HG02938 (cell line): ENCODE data around the gene TEC.

Experiments
- ATAC-seq: cut with Tn5 transposase; IDR thresholded peaks from one replicate; pipeline ENCODE4 v1.9.1; 2021; ENCODE audit warnings: mild to moderate bottlenecking, moderate library complexity; ENCODE audit not compliant: unreplicated experiment

TEC gene

GRCh38 chr4:48127682-48128404 is 141.8 kb downstream of the TEC start:
- peak; percentile 92 for ATAC-seq

- ATAC-seq, result no peak
Measured at GRCh38 chr4:48127231-48127630, 142.4 kb downstream of the TEC start.

- no peak for ATAC-seq
Measured at GRCh38 chr4:48126621-48127020, 143.0 kb downstream of the TEC start.

- ATAC-seq, result no peak
Measured at GRCh38 chr4:48124870-48125269, 144.8 kb downstream of the TEC start.

- no peak for ATAC-seq
Measured at GRCh38 chr4:48122756-48123155, 146.9 kb downstream of the TEC start.

GRCh38 chr4:48121180-48121579 is 148.5 kb downstream of the TEC start:
- ATAC-seq, result no peak

GRCh38 chr4:48120132-48120531 is 149.5 kb downstream of the TEC start:
- ATAC-seq, result no peak

- no peak for ATAC-seq
Measured at GRCh38 chr4:48119646-48120045, 150.0 kb downstream of the TEC start.

GRCh38 chr4:48118081-48118480 is 151.6 kb downstream of the TEC start:
- ATAC-seq, result no peak

GRCh38 chr4:48116582-48116981 is 153.1 kb downstream of the TEC start:
- ATAC-seq, result no peak

- ATAC-seq, result no peak
Measured at GRCh38 chr4:48114412-48114811, 155.2 kb downstream of the TEC start.

GRCh38 chr4:48112017-48112667 is 157.5 kb downstream of the TEC start:
- ATAC-seq, result no peak

- ATAC-seq, result no peak
Measured at GRCh38 chr4:48110452-48110978, 159.1 kb downstream of the TEC start.

GRCh38 chr4:48109413-48110263 is 160.0 kb downstream of the TEC start:
- peak; percentile 83 for ATAC-seq

- no peak for ATAC-seq
Measured at GRCh38 chr4:48108309-48109073, 161.1 kb downstream of the TEC start.

- ATAC-seq, result no peak
Measured at GRCh38 chr4:48105230-48105629, 164.4 kb downstream of the TEC start.

- peak; percentile 81 for ATAC-seq
Measured at GRCh38 chr4:48103483-48104139, 166.0 kb downstream of the TEC start.

- no peak for ATAC-seq
Measured at GRCh38 chr4:48102303-48102702, 167.3 kb downstream of the TEC start.

- no peak for ATAC-seq
Measured at GRCh38 chr4:48100256-48100655, 169.4 kb downstream of the TEC start.

- no peak for ATAC-seq
Measured at GRCh38 chr4:48095441-48095840, 174.2 kb downstream of the TEC start.
